Measurements from ENCODE around the gene INTS14.

INTS14 gene

GRCh38 chr15:65610871-65611718, at the start of gene INTS14:
INTS14 (minus strand) TSS chr15:65611131; CDS start chr15:65607380, 3,751 bp downstream.
- no peaks in the 10 kb centered on the region for H3K9me3 ChIP-seq (ENCODE audit: control insufficient read depth, insufficient read depth, low read length)
- DNase-seq (ENCODE audit: low read depth, low spot score), result peak; percentile 87
- H3K4me1 ChIP-seq (ENCODE audit: control insufficient read depth, insufficient read depth, low read length), result peaks cover 4% of the 10 kb centered on the region; the same call in 1 of the 2 replicates
- no peak within 1 kb of the TSS for H3K27ac ChIP-seq (ENCODE audit: low read length)
- no peaks in the 10 kb centered on the region; the same call in 1 of the 2 replicates for H3K36me3 ChIP-seq (ENCODE audit: control insufficient read depth, insufficient read depth, low read length)
- no peaks in the 10 kb centered on the region for H3K27me3 ChIP-seq (ENCODE audit: control insufficient read depth, insufficient read depth, low read length)
- H3K4me3 ChIP-seq (ENCODE audit: low read length), result peak within 1 kb of the TSS; percentile 97
- WGBS (ENCODE audit: insufficient coverage, insufficient read length), result no CpG with 5 or more reads among the region's 64 CpGs

- no peaks in the 10 kb centered on the region for H3K9me3 ChIP-seq (ENCODE audit: control insufficient read depth, insufficient read depth, low read length)
- H3K4me3 ChIP-seq (ENCODE audit: low read length), result no peak overlapping the region
- WGBS (ENCODE audit: insufficient coverage, insufficient read length), result no CpG with 5 or more reads among the region's 4 CpGs
- H3K27ac ChIP-seq (ENCODE audit: low read length), result no peak overlapping the region
- H3K36me3 ChIP-seq (ENCODE audit: control insufficient read depth, insufficient read depth, low read length), result no peaks in the 10 kb centered on the region
- no peaks in the 10 kb centered on the region for H3K4me1 ChIP-seq (ENCODE audit: control insufficient read depth, insufficient read depth, low read length)
- no peak for DNase-seq (ENCODE audit: low read depth, low spot score)
- no peaks in the 10 kb centered on the region for H3K27me3 ChIP-seq (ENCODE audit: control insufficient read depth, insufficient read depth, low read length)
Measured at GRCh38 chr15:65659502-65660052, 48.6 kb upstream of the INTS14 start.

- H3K27ac ChIP-seq (ENCODE audit: low read length), result no peak overlapping the region
- no peaks in the 10 kb centered on the region for H3K4me1 ChIP-seq (ENCODE audit: control insufficient read depth, insufficient read depth, low read length)
- H3K27me3 ChIP-seq (ENCODE audit: control insufficient read depth, insufficient read depth, low read length), result no peaks in the 10 kb centered on the region
- H3K36me3 ChIP-seq (ENCODE audit: control insufficient read depth, insufficient read depth, low read length), result no peaks in the 10 kb centered on the region
- WGBS (ENCODE audit: insufficient coverage, insufficient read length), result no CpG with 5 or more reads among the region's 4 CpGs
- no peak for DNase-seq (ENCODE audit: low read depth, low spot score)
- H3K4me3 ChIP-seq (ENCODE audit: low read length), result no peak overlapping the region
- H3K9me3 ChIP-seq (ENCODE audit: control insufficient read depth, insufficient read depth, low read length), result no peaks in the 10 kb centered on the region
Measured at GRCh38 chr15:65655457-65655856, 44.5 kb upstream of the INTS14 start.

GRCh38 chr15:65655026-65655425, 44.1 kb upstream of the INTS14 start:
- Histone ChIP-seq H3K4me1 (ENCODE audit: control insufficient read depth, insufficient read depth, low read length) (no peaks in the 10 kb centered on the region), H3K36me3 (ENCODE audit: control insufficient read depth, insufficient read depth, low read length) (no peaks in the 10 kb centered on the region), H3K27ac (ENCODE audit: low read length) (no peak overlapping the region), H3K9me3 (ENCODE audit: control insufficient read depth, insufficient read depth, low read length) (no peaks in the 10 kb centered on the region), H3K27me3 (ENCODE audit: control insufficient read depth, insufficient read depth, low read length) (no peaks in the 10 kb centered on the region), H3K4me3 (ENCODE audit: low read length) (no peak overlapping the region)
- no CpG with 5 or more reads among the region's 1 CpG for WGBS (ENCODE audit: insufficient coverage, insufficient read length)
- no peak for DNase-seq (ENCODE audit: low read depth, low spot score)

GRCh38 chr15:65653801-65654521, 43.0 kb upstream of the INTS14 start:
- no CpG with 5 or more reads among the region's 5 CpGs for WGBS (ENCODE audit: insufficient coverage, insufficient read length)
- no peaks in the 10 kb centered on the region for H3K4me1 ChIP-seq (ENCODE audit: control insufficient read depth, insufficient read depth, low read length)
- H3K27ac ChIP-seq (ENCODE audit: low read length), result no peak overlapping the region
- H3K36me3 ChIP-seq (ENCODE audit: control insufficient read depth, insufficient read depth, low read length), result no peaks in the 10 kb centered on the region
- H3K9me3 ChIP-seq (ENCODE audit: control insufficient read depth, insufficient read depth, low read length), result no peaks in the 10 kb centered on the region
- no peak overlapping the region for H3K4me3 ChIP-seq (ENCODE audit: low read length)
- no peak for DNase-seq (ENCODE audit: low read depth, low spot score)
- no peaks in the 10 kb centered on the region for H3K27me3 ChIP-seq (ENCODE audit: control insufficient read depth, insufficient read depth, low read length)

GRCh38 chr15:65653341-65653740, 42.4 kb upstream of the INTS14 start:
- Histone ChIP-seq H3K27me3 (ENCODE audit: control insufficient read depth, insufficient read depth, low read length) (no peaks in the 10 kb centered on the region), H3K9me3 (ENCODE audit: control insufficient read depth, insufficient read depth, low read length) (no peaks in the 10 kb centered on the region), H3K27ac (ENCODE audit: low read length) (no peak overlapping the region), H3K36me3 (ENCODE audit: control insufficient read depth, insufficient read depth, low read length) (no peaks in the 10 kb centered on the region), H3K4me1 (ENCODE audit: control insufficient read depth, insufficient read depth, low read length) (no peaks in the 10 kb centered on the region), H3K4me3 (ENCODE audit: low read length) (no peak overlapping the region)
- no peak for DNase-seq (ENCODE audit: low read depth, low spot score)

- Histone ChIP-seq H3K4me1 (ENCODE audit: control insufficient read depth, insufficient read depth, low read length) (no peaks in the 10 kb centered on the region), H3K9me3 (ENCODE audit: control insufficient read depth, insufficient read depth, low read length) (no peaks in the 10 kb centered on the region), H3K27me3 (ENCODE audit: control insufficient read depth, insufficient read depth, low read length) (no peaks in the 10 kb centered on the region), H3K36me3 (ENCODE audit: control insufficient read depth, insufficient read depth, low read length) (no peaks in the 10 kb centered on the region), H3K4me3 (ENCODE audit: low read length) (no peak overlapping the region), H3K27ac (ENCODE audit: low read length) (no peak overlapping the region)
- no CpG with 5 or more reads among the region's 11 CpGs for WGBS (ENCODE audit: insufficient coverage, insufficient read length)
- DNase-seq (ENCODE audit: low read depth, low spot score), result no peak
Measured at GRCh38 chr15:65651831-65652749, 41.2 kb upstream of the INTS14 start.

GRCh38 chr15:65651042-65651322, 40.1 kb upstream of the INTS14 start:
- Histone ChIP-seq H3K4me3 (ENCODE audit: low read length) (no peak overlapping the region), H3K27me3 (ENCODE audit: control insufficient read depth, insufficient read depth, low read length) (no peaks in the 10 kb centered on the region), H3K9me3 (ENCODE audit: control insufficient read depth, insufficient read depth, low read length) (no peaks in the 10 kb centered on the region), H3K4me1 (ENCODE audit: control insufficient read depth, insufficient read depth, low read length) (no peaks in the 10 kb centered on the region), H3K36me3 (ENCODE audit: control insufficient read depth, insufficient read depth, low read length) (no peaks in the 10 kb centered on the region), H3K27ac (ENCODE audit: low read length) (no peak overlapping the region)
- WGBS (ENCODE audit: insufficient coverage, insufficient read length), result no CpG with 5 or more reads among the region's 1 CpG
- DNase-seq (ENCODE audit: low read depth, low spot score), result no peak

- no peaks in the 10 kb centered on the region for H3K27me3 ChIP-seq (ENCODE audit: control insufficient read depth, insufficient read depth, low read length)
- H3K27ac ChIP-seq (ENCODE audit: low read length), result no peak overlapping the region
- H3K4me1 ChIP-seq (ENCODE audit: control insufficient read depth, insufficient read depth, low read length), result no peaks in the 10 kb centered on the region
- no peaks in the 10 kb centered on the region for H3K36me3 ChIP-seq (ENCODE audit: control insufficient read depth, insufficient read depth, low read length)
- H3K4me3 ChIP-seq (ENCODE audit: low read length), result no peak overlapping the region
- 100% methylated on average over 2 of the region's 12 CpGs for WGBS (ENCODE audit: insufficient coverage, insufficient read length)
- DNase-seq (ENCODE audit: low read depth, low spot score), result no peak
- H3K9me3 ChIP-seq (ENCODE audit: control insufficient read depth, insufficient read depth, low read length), result no peaks in the 10 kb centered on the region
Measured at GRCh38 chr15:65650312-65651041, 39.5 kb upstream of the INTS14 start.
